GM19193 (cell line): ENCODE measurements around the gene HEATR5A.

Source experiments
- POLR2A ChIP-seq: IDR thresholded peaks from 4 replicates; pipeline ENCODE4 v1.6.1; 2011; ENCODE audit not compliant: insufficient read depth, insufficient read length; ENCODE audit errors: extremely low read depth

Gene HEATR5A

DNA sequence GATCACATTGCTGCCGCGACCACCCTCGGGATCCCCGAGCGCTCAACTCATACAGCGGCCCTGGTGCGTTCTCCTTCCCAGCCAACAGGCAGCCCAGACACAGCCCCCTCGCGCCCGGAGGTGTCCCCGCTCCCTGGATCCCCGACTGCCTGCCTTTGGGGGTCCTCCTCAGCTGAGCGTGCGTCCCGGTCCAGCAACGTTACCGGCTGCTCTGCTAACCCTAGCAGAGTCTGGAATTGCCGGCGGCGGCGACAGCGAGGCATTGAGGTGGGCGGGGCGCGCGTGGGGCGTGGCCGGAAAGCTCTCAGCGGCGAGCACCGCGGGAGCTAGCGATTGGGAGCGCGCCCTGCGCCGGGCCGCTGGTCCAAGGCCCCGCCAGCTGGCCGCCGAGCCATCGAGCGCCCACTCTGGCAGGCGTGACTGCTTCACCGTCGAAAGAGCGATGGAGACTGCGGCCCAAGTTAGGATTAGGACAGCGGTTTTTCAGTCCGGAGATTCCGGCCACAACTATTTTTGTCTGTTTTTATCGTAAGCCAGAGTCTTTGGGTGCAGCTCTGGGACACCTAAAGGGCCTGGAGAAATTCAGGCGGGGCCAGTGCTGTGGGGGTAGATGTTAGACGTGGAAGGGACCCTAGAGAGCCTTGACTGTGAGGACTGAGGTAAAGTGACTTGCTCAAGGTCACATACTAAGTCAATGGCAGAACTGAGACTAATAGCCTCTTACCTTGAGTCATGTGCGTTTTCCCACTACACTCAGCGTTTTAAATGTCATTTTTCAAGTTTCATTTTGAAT is at the start of gene HEATR5A:
Gene HEATR5A, minus strand, starts transcription at position 232 of the 793 bp plus-strand sequence. CDS start 17,575 bp downstream, outside the sequence.
- peak; percentile 97 for TF ChIP-seq POLR2A

DNA sequence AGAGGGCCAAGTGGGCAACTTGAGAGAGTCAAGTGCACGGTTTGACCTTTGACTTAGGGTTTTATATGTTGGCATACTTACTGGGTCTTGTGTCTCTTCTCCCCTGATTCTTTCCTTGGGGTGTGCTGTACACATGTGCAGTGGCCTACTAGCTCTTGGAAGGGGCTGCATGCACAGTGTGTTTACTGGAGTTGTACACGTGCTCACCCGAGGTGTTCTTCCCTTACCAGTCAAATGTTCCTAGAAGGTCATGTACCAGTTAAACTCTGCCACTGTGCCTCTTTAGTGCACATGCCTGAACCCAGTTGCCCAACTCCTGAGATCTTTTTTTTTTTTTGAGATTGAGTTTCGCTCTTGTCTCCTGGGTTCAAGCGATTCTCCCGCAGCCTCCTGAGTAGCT is 46.2 kb upstream of the HEATR5A start:
- no peak for TF ChIP-seq POLR2A

DNA sequence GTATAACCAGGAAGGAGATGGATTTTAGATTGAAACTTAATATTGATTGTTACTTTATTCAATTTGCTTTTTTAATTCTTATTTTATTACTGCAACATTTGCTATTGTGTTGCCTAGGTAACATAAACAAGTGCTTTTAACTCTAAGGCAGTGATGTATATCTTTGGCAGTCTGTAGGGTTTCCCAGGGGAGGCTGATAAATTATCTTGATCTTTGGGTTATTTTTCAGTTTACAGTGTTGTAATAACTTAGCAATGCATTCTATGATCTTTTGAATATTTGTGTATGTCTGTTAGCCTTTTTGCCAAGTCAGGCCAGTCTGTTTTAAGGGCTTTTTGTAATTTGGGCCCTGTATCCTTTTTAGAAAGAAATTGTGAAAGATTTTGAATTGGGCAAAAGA is 44.8 kb upstream of the HEATR5A start:
- no peak for TF ChIP-seq POLR2A

DNA sequence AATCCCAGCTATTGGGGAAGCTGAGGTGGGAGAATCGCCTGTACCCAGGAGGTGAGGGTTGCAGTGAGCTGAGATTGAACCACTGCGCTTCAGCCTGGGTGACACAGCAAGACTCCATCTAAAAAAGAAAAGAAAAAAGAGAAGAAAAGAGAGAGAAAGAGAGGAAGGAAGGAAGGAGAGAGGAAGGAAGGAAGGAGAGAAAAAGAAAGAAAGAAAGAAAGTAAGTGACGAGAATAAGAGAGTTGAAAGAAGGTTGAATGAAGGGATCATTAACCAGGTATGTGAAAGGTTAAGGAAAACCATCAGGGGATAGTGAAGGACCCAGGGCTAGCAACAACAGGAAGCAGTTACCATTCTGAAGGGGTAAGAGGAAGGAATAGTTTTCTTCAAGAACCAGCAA is 41.2 kb upstream of the HEATR5A start:
- TF ChIP-seq POLR2A = no peak

GRCh38 chr14:31457665-31458659 is 37.6 kb upstream of the HEATR5A start:
- no peak for TF ChIP-seq POLR2A

- TF ChIP-seq POLR2A = peak; percentile 91
Measured at GRCh38 chr14:31456841-31457664, 36.7 kb upstream of the HEATR5A start, which contains the start of gene DTD2. TSS of gene DTD2 (minus strand) at chr14:31457506. CDS start at chr14:31457393, 113 bp downstream.

DNA sequence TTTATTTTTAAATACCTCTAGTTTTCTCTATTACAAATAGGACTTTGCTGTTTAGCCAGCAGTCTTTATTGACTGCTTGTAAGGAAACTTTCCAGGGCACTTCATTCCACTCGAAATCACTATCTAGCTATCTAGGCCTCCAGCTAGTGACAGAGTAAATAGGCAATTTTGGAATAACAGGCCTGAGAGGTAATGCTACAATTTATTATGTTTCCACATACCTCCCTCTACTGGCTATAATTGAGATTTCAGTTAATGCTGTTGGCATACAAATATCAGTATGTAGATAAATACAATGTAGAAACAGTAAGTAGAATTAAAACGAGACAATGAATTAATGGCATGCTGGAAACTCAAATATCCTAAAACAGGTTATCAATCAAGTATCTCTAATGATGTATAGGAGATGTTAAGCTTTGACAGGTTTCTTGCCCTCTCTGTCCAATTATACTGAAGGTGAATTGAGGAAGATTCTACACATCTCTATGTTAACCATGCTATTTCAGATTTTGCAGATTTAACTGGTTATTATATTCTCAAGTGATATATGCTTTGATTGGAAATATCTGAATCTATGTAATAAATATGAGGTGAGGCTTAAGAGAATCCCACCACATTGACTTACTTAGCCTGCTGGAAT is 29.7 kb upstream of the HEATR5A start:
- no peak for TF ChIP-seq POLR2A

DNA sequence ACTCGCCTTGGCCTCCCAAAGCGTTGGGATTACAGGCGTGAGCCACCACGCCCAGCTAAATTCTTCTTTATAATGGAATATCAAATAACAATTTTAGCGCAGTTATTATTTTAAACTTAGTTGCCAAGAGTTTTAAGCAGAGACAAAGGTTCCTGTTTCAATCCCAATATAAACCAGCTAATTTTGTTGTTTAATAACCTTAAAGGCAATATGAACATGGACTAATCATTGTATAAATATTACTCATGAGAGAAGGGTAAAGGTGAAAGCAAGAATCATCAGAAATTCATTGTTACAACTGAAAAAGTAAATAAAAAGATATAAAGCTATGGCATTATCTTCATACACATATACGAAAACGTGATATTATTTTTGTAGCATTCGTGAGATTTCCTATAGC is 28.8 kb upstream of the HEATR5A start:
- no peak for TF ChIP-seq POLR2A

GRCh38 chr14:31445703-31446102 is 25.4 kb upstream of the HEATR5A start:
- TF ChIP-seq POLR2A = no peak

- no peak for TF ChIP-seq POLR2A
Measured at GRCh38 chr14:31442284-31442683, 21.9 kb upstream of the HEATR5A start.

- no peak for TF ChIP-seq POLR2A
Measured at GRCh38 chr14:31441273-31442111, 21.1 kb upstream of the HEATR5A start.

- no peak for TF ChIP-seq POLR2A
Measured at GRCh38 chr14:31440280-31440679, 19.9 kb upstream of the HEATR5A start.

- no peak for TF ChIP-seq POLR2A
Measured at GRCh38 chr14:31439561-31439960, 19.2 kb upstream of the HEATR5A start.
